Measurements from ENCODE around the gene CEND1. TPM values are rescaled to one million over a fixed set of nuclear protein-coding genes. Genes with fewer than 3 reads are reported as not detected.

The CEND1 gene
- polyA plus RNA-seq, 1 donor (not counting 4 experiments of a cell fraction or from before 2014, with no cell fraction given) = not detected

Small RNA genes lying within 50 kb of the gene (small RNA-seq; reads per million reads assigned to genes)
- gene SNORA52 (ENCODE audit: insufficient read length in 3 of 3, low read depth in 3 of 3, low replicate concordance in 1 of 3) = 0 reads per million in 3 experiments

Other genes with a start within 250 kb of the CEND1 start
- 0.94 to 1.5 TPM (median 1.2 TPM) in 3 replicates for gene LMNTD2, start 229.4 kb downstream of the CEND1 start, polyA plus RNA-seq
- 23.1 to 63.6 TPM (median 24.3 TPM) in 3 replicates for gene RASSF7, start 229.1 kb downstream of the CEND1 start, polyA plus RNA-seq
- gene PHRF1, start 213.6 kb downstream of the CEND1 start, polyA plus RNA-seq = 10.7 to 15.2 TPM (median 13.7 TPM) in 3 replicates
- gene IRF7, start 174.1 kb downstream of the CEND1 start, polyA plus RNA-seq = 7.1 to 10.9 TPM (median 9.5 TPM) in 3 replicates
- gene CDHR5, start 165.1 kb downstream of the CEND1 start, polyA plus RNA-seq = not detected in 3 replicates
- gene SCT, start 162.9 kb downstream of the CEND1 start, polyA plus RNA-seq = not detected in 3 replicates
- not detected in 3 replicates for gene DRD4, start 152.8 kb downstream of the CEND1 start, polyA plus RNA-seq
- 8.1 to 13.1 TPM (median 8.2 TPM) in 3 replicates for gene DEAF1, start 94.9 kb downstream of the CEND1 start, polyA plus RNA-seq
- 19.5 to 32.8 TPM (median 29.8 TPM) in 3 replicates for gene TMEM80, start 94.3 kb downstream of the CEND1 start, polyA plus RNA-seq
- 81.4 to 297 TPM (median 114 TPM) in 3 replicates for gene EPS8L2, start 83.9 kb downstream of the CEND1 start, polyA plus RNA-seq
- 162 to 200 TPM (median 170 TPM) in 3 replicates for gene TALDO1, start 42.6 kb downstream of the CEND1 start, polyA plus RNA-seq
- 24.4 to 48.0 TPM (median 24.6 TPM) in 3 replicates for gene GATD1, start 12.6 kb downstream of the CEND1 start, polyA plus RNA-seq
- 8.4 to 21.2 TPM (median 13.5 TPM) in 3 replicates for gene SLC25A22, start 8.2 kb upstream of the CEND1 start, polyA plus RNA-seq
- gene PIDD1, start 15.1 kb upstream of the CEND1 start, polyA plus RNA-seq = 2.5 to 6.4 TPM (median 2.9 TPM) in 3 replicates
- 632 to 1,901 TPM (median 797 TPM) in 3 replicates for gene RPLP2, start 19.9 kb upstream of the CEND1 start, polyA plus RNA-seq
- gene PNPLA2, start 28.8 kb upstream of the CEND1 start, polyA plus RNA-seq = 5.3 to 14.3 TPM (median 10.2 TPM) in 3 replicates
- 0.17 to 1.1 TPM (median 0.34 TPM) in 3 replicates for gene CRACR2B, start 37.8 kb upstream of the CEND1 start, polyA plus RNA-seq
- gene CD151, start 42.9 kb upstream of the CEND1 start, polyA plus RNA-seq = 434 to 997 TPM (median 500 TPM) in 3 replicates
- 145 to 308 TPM (median 245 TPM) in 3 replicates for gene POLR2L, start 52.4 kb upstream of the CEND1 start, polyA plus RNA-seq
- gene TSPAN4, start 52.8 kb upstream of the CEND1 start, polyA plus RNA-seq = 42.1 to 73.0 TPM (median 70.8 TPM) in 3 replicates
- 23.0 to 37.4 TPM (median 27.2 TPM) in 3 replicates for gene CHID1, start 120.7 kb upstream of the CEND1 start, polyA plus RNA-seq
- 42.4 to 79.1 TPM (median 47.8 TPM) in 3 replicates for gene AP2A2, start 135.8 kb upstream of the CEND1 start, polyA plus RNA-seq
- not detected in 3 replicates for gene MUC6, start 246.6 kb upstream of the CEND1 start, polyA plus RNA-seq

All from keratinocyte (primary cell).